Activated CD8-positive, alpha-beta T cell treated with anti-CD3 and anti-CD28 coated beads, Interleukin-2, amount 10 ng/mL, durations not matched to agents 7 days and 5 days (primary cell): ENCODE measurements around the gene GABBR2. TPM values are rescaled to one million over a fixed set of nuclear protein-coding genes. Genes with fewer than 3 reads are reported as not detected.
"Not testable (repeated sequence)": the region's sequence is repeated elsewhere in the genome, so short reads cannot be mapped to it uniquely, and the experiment has no call there.

Source experiments
- ATAC-seq: fragments of 150-1000 bp; cut with Tn5 transposase; one replicate; pipeline ENCODE4 v1.10.0; 2021; ENCODE audit warnings: moderate library complexity
- CTCF ChIA-PET: fragments of 350-600 bp; sonication (Branson Sonifier 250); formaldehyde crosslinking; loops from one replicate; lab custom pipeline; 2021; ENCODE audit warnings: antibody characterized with exemption; lab: Charles Lee
- POLR2A ChIA-PET: fragments of 350-600 bp; sonication (Branson Sonifier 250); formaldehyde crosslinking; loops from one replicate; lab custom pipeline; 2021; ENCODE audit warnings: antibody characterized with exemption; lab: Charles Lee
- DNase-seq: peaks from one replicate; pipeline ENCODE4 v3.0.0-alpha.2; 2020
- H3K27ac Mint-ChIP-seq: one replicate; pipeline ENCODE4 v1.8.0; 2021; ENCODE audit warnings: mild to moderate bottlenecking, mixed read lengths
- H3K27me3 Mint-ChIP-seq: one replicate; pipeline ENCODE4 v1.8.0; 2021; ENCODE audit warnings: low read depth, mixed read lengths
- H3K36me3 Mint-ChIP-seq: one replicate; pipeline ENCODE4 v1.8.0; 2021; ENCODE audit warnings: low read depth, mixed read lengths
- H3K4me1 Mint-ChIP-seq: one replicate; pipeline ENCODE4 v1.8.0; 2021; ENCODE audit warnings: low read depth, mixed read lengths
- H3K4me3 Mint-ChIP-seq: one replicate; pipeline ENCODE4 v1.8.0; 2021; ENCODE audit warnings: mild to moderate bottlenecking, mixed read lengths
- H3K9me3 Mint-ChIP-seq: one replicate; pipeline ENCODE4 v1.8.0; 2022; ENCODE audit warnings: mixed read lengths; ENCODE audit not compliant: insufficient read depth
- total RNA-seq, 2 experiments: library from RNA; stranded (reverse); gene quantifications; one replicate each; pipeline ENCODE4 v1.2.3, GENCODE V29; 2021

The GABBR2 gene
- total RNA-seq, 2 experiments from 2014 or later: not detected

DNA sequence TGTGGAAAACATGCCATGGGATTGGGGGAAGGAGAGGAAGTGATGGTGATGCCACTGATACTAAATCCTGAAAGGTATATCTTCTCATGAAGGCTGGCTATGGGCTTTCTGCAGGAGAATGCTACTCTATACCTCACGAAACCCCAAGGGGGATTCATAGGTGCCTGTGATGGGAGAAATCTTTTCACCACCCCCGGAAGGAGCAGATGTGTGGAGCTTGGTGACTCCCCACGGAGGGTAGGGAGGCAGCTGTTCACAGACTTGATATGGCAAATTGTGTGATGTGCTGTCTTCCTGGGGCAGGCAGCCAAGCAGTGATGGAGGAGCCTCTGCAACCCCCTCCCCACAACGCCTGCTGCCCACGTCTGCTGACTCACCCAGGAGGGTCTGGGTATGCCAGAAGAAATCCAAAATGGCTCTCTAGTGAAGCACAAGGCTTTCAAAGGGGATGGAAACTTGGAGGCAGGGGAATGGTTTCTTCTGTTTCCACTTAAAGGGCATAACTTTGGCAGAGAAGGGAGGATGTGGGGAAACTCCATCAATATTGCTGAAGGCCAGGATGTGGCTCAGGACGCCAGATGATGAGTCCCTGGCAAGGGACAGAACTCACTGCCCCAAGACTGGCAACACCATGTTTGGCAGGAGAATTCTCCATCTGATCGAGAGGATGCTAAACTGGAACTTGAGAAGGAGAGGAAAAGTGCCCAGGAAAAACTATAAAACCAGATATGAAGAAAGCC, 188.3 kb downstream of the GABBR2 start:
- peaks cover 19% of the 10 kb centered on the region for H3K27me3 Mint-ChIP-seq
- H3K36me3 Mint-ChIP-seq: no peaks in the 10 kb centered on the region
- H3K4me1 Mint-ChIP-seq: no peaks in the 10 kb centered on the region
- DNase-seq (no peak), ATAC-seq (no peak)
- ChIA-PET POLR2A (no interaction called here), CTCF (no interaction called here)
- H3K4me3 Mint-ChIP-seq: no peak overlapping the region
- no peak overlapping the region for H3K27ac Mint-ChIP-seq
- H3K9me3 Mint-ChIP-seq: no peaks in the 10 kb centered on the region

DNA sequence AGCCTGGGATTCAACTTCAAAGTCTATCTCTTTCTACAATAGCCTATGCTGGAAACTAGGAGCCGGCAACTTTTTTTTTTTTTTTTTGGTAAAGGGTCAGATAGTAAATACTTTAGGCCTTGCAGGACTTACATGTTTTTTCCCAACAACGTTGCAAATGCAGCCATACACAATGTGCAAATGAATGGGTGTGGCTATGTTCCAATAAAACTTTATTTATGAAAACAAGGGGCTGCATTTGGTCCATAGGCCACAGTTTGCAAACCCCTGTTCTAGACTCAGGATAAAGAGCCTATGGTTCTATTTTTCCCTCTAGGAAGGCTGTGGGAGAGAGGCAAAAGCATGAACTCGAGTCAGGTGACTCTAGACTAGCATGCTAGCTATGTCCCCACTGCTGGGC, 189.1 kb downstream of the GABBR2 start:
- ChIA-PET CTCF (no interaction called here), POLR2A (no interaction called here)
- H3K9me3 Mint-ChIP-seq: no peaks in the 10 kb centered on the region
- H3K27ac Mint-ChIP-seq: no peak overlapping the region
- H3K36me3 Mint-ChIP-seq: no peaks in the 10 kb centered on the region
- ATAC-seq (no peak), DNase-seq (no peak)
- peaks cover 15% of the 10 kb centered on the region for H3K27me3 Mint-ChIP-seq
- no peak overlapping the region for H3K4me3 Mint-ChIP-seq
- no peaks in the 10 kb centered on the region for H3K4me1 Mint-ChIP-seq

DNA sequence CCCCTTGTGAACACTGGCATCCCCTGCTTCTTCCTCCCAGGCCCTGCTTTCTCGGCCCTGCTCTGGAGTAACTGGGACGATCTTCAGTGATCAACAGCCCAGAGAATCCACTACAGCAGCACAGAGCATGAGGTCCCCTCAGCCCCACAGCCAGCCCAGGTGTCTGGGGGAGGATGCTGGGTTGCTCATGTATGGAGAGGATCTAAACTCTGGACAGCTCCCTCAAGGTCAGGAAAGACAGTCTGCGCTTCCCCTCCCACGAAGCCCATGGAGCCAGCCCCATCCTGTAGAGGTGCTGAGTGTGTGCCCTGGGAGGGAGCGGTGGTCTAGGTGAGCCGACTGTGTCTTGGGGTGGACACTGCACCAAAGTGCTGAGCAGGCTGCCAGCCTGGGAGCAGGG, 190.2 kb downstream of the GABBR2 start:
- ChIA-PET CTCF (no interaction called here), POLR2A (no interaction called here)
- DNase-seq (peak; percentile 16), ATAC-seq (no peak)
- Mint-ChIP-seq H3K9me3 (no peaks in the 10 kb centered on the region), H3K27me3 (peaks cover 7% of the 10 kb centered on the region), H3K4me3 (no peak overlapping the region), H3K27ac (no peak overlapping the region), H3K4me1 (no peaks in the 10 kb centered on the region), H3K36me3 (no peaks in the 10 kb centered on the region)

DNA sequence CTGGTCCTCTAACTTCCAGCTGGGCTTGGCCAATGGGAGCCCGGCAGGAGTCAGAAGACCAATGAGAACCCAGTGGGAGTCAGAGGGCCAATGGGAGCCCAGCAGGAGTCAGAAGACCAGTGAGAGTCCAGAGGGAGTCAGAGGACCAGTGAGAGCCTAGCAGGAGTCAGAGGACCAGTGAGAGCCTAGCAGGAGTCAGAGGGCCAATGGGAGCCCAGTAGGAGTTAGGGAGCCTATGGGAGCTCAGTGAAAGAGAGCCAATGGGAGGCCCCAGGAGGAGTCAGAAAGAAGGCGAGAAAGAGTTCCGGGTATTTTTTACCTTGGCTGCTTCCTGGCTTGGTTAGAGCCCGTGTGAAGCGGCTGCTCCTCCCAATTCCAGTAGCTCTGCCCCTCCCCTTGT, 191.0 kb downstream of the GABBR2 start:
- Mint-ChIP-seq H3K4me1 (no peaks in the 10 kb centered on the region), H3K27ac (no peak overlapping the region), H3K27me3 (peaks cover 7% of the 10 kb centered on the region), H3K9me3 (no peaks in the 10 kb centered on the region), H3K36me3 (no peaks in the 10 kb centered on the region), H3K4me3 (no peak overlapping the region)
- ChIA-PET POLR2A (no interaction called here), CTCF (no interaction called here)
- DNase-seq (no peak), ATAC-seq (no peak)

DNA sequence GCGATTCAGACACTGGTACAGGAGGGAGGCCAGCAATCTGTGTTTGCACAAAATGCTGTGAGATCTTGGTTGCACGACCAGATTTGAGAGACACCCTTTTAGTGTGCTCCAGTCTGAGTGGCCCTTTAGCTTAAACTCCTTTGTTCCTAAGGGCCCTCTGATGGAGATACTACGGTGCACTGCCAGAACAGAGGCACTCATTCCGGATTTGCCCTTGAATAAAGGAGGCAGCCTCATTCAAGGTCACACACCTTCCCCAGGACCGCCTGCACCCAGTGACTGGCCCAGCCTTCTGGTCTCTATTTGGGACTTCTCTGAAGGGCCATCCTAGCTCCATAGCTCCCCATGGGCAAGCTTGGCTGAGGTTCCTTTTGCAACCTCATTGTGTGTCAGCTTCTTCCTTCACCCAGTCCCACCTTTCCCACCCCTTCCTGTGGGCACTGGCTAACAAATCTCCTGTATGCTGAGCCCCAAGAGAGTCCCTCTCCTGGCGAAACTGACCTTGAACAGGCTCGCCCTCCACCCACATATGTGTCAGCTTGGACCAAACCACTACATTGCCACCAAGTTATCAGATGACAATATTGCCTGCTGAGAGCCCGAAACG, 191.7 kb downstream of the GABBR2 start:
- no peaks in the 10 kb centered on the region for H3K36me3 Mint-ChIP-seq
- H3K4me1 Mint-ChIP-seq: no peaks in the 10 kb centered on the region
- DNase-seq (peak; percentile 14), ATAC-seq (no peak)
- H3K27me3 Mint-ChIP-seq: peaks cover 5% of the 10 kb centered on the region
- ChIA-PET POLR2A (no interaction called here), CTCF (no interaction called here)
- no peak overlapping the region for H3K4me3 Mint-ChIP-seq
- H3K27ac Mint-ChIP-seq: no peak overlapping the region
- no peaks in the 10 kb centered on the region for H3K9me3 Mint-ChIP-seq

DNA sequence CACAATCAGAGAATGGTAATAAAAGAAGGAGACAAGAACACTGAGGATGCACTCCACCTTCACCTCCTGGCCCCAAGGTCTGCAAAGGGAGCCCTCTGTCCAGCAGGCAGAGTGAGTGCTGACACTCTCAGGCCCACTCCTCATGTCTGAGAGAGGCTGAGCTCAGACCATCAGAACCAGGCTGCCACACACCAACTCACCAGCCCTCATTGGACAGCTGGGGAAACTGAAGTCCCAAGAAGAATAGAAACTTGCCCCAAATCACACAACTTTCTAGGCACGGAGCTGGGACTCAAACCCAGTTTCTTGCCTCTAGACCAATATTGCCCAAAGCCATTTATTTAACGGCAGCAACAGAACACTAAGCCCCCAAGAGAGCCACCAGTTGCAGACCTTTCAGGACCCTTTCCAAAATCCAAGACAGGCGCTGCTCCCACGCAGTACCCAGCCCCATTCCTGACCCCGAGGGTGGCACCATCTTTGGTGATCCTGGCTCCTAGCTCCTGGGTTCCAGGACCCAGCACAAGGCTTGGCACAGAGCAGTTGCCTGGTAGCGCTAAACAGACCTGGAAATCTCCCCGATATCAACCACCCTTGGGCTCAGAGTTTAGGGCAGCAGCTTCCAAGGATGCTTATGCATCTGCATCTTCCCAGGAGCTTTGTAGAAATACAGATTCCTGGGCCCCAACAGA, 192.4 kb downstream of the GABBR2 start:
- H3K4me3 Mint-ChIP-seq: no peak overlapping the region
- no peaks in the 10 kb centered on the region for H3K36me3 Mint-ChIP-seq
- H3K27me3 Mint-ChIP-seq: peaks cover 2% of the 10 kb centered on the region
- ATAC-seq: no peak
- DNase-seq: peak; percentile 16
- CTCF ChIA-PET: no interaction called here
- H3K27ac Mint-ChIP-seq: no peak overlapping the region
- no peaks in the 10 kb centered on the region for H3K4me1 Mint-ChIP-seq
- POLR2A ChIA-PET: no interaction called here
- H3K9me3 Mint-ChIP-seq: no peaks in the 10 kb centered on the region

DNA sequence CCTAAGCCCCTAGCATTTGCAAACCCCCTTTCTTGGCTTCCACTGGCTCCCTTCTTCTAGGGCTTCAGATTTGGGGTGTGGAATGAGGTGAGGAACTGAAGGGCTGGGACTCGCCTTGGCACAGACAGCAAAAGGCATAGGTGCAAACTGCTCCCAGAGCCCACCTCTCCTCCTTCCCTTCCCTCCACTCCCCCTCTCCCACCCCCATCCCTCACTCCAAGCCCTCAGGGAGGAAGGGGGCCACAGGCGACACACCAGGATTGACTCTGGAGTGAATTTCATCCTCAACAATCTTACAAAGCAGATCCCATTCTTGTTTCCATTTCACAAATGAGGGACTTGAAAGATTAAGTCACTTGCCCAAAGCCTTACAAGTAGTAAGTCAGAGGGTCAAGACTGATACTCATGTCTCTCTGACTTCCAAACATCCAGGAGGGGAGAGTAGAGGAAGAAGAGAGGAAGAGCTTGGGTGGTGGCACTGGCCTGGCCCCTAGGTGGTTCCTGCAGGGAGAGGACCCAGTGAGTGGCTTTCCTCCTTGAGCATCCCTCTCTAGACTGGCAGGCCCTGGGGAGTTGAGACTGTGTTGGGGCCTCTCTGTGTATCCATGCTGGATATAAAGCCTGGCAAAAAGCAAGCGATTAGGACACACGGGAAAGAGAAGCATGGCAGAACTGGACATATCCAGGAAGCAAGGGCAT, 193.1 kb downstream of the GABBR2 start:
- ChIA-PET POLR2A (no interaction called here), CTCF (no interaction called here)
- ATAC-seq (no peak), DNase-seq (no peak)
- Mint-ChIP-seq H3K27ac (no peak overlapping the region), H3K9me3 (no peaks in the 10 kb centered on the region), H3K36me3 (no peaks in the 10 kb centered on the region), H3K4me1 (no peaks in the 10 kb centered on the region), H3K27me3 (peaks cover 6% of the 10 kb centered on the region), H3K4me3 (no peak overlapping the region)

DNA sequence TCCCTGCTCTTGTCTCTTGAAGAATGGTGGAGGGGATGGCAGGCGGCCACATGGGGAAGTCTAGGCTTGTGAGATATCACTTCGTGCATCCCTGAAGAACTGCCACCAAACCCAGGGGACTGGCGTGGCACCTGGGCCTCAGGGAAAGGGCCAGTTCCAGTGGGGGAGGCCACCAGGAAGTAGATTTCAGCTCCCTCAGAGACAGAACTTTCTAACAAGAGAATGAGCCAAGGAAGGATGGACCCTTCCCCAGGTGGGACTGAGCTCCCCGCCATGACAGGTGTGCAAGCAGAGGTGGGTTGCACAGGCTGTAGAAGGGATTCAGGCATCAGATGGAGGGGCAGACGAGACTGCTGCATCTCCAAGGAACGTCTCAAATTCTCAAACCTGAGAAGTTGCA, 193.9 kb downstream of the GABBR2 start:
- no peaks in the 10 kb centered on the region for H3K36me3 Mint-ChIP-seq
- DNase-seq (no peak), ATAC-seq (no peak)
- H3K27me3 Mint-ChIP-seq: peaks cover 4% of the 10 kb centered on the region
- ChIA-PET POLR2A (no interaction called here), CTCF (no interaction called here)
- H3K4me1 Mint-ChIP-seq: no peaks in the 10 kb centered on the region
- no peak overlapping the region for H3K27ac Mint-ChIP-seq
- H3K9me3 Mint-ChIP-seq: no peaks in the 10 kb centered on the region
- H3K4me3 Mint-ChIP-seq: no peak overlapping the region

DNA sequence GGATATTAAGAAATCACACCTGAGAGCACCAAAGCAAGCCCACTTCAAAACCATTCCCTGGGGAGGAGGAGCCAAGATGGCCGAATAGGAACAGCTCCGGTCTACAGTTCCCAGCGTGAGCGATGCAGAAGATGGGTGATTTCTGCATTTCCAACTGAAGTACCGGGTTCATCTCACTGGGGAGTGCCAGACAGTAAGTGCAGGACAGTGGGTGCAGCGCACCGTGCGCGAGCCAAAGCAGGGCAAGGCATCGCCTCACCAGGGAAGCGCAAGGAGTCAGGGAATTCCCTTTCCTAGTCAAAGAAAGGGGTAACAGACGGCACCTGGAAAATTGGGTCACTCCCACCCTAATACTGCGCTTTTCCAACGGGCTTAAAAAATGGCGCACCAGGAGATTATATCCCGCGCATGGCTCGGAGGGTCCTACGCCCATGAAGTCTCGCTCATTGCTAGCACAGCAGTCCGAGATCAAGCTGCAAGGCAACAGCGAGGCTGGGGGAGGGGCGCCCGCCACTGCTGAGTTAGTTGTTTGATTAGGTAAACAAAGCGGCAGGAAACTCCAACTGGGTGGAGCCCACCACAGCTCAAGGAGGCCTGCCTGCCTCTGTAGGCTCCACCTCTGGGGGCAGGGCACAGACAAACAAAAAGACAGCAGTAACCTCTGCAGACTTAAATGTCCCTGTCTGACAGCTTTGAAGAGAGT, 200.4 kb downstream of the GABBR2 start:
- H3K27me3 Mint-ChIP-seq, H3K4me3 Mint-ChIP-seq, H3K9me3 Mint-ChIP-seq, H3K4me1 Mint-ChIP-seq, CTCF ChIA-PET, DNase-seq, ATAC-seq, H3K27ac Mint-ChIP-seq, H3K36me3 Mint-ChIP-seq: not testable (repeated sequence)
- POLR2A ChIA-PET: interaction anchor here (0.7 kb wide), 1 partner anchor 99 kb away, joined by 3 read pairs; no protein-coding TSS in a partner anchor

DNA sequence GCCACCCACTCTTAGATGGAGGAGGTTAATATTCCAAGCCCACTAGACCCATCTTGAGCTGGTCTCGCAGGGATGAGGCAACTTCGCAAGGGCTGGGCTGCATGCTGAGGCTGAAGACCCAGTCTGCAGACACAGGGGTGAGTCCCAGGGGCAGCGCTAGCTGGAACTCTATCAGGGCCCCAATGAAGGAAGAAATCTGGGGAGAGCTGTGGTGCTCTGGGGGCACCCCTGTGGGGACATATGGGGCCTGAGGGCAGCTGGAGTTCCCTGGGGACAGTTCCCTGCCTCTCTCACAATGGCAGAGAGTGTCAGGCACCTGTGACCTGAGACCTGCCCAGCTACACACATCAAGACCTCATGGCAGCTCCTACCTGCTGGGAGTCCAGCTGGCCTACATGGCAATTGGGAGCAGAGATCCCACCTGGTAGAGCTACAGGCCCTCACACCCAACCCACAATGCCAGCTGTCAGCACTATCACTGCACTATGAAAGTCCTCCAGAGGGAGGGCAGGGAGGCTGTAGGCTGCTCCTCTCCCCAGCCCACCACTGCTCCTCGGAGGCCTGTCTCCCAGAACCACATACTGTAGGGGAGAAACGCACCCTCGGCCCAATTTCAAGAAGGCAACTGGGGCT, 202.2 kb downstream of the GABBR2 start:
- H3K4me1 Mint-ChIP-seq: no peaks in the 10 kb centered on the region
- ChIA-PET POLR2A (no interaction called here), CTCF (no interaction called here)
- no peak overlapping the region for H3K27ac Mint-ChIP-seq
- DNase-seq (no peak), ATAC-seq (no peak)
- H3K27me3 Mint-ChIP-seq: peaks cover 9% of the 10 kb centered on the region
- H3K36me3 Mint-ChIP-seq: no peaks in the 10 kb centered on the region
- H3K4me3 Mint-ChIP-seq: no peak overlapping the region
- no peaks in the 10 kb centered on the region for H3K9me3 Mint-ChIP-seq
